Ectodermal cell (in vitro differentiated cells): ENCODE results near the gene PER1.

Experiments
- H3K27ac ChIP-seq: 2 replicates; pipeline ENCODE4 v1.7.0; 2013; ENCODE audit warnings: mild to moderate bottlenecking, low read depth, low read length; ENCODE audit not compliant: insufficient read depth, poor library complexity, severe bottlenecking
- H3K27me3 ChIP-seq: 2 replicates; pipeline ENCODE4 v1.7.0; 2013; ENCODE audit warnings: mild to moderate bottlenecking, low read length; ENCODE audit not compliant: insufficient read depth, control insufficient read depth, poor library complexity, severe bottlenecking
- H3K36me3 ChIP-seq: one replicate; pipeline ENCODE4 v1.7.0; 2013; ENCODE audit warnings: low read length; ENCODE audit not compliant: control insufficient read depth, insufficient read depth
- H3K4me1 ChIP-seq: one replicate; pipeline ENCODE4 v1.7.0; 2013; ENCODE audit warnings: low read length; ENCODE audit not compliant: control insufficient read depth, insufficient read depth
- H3K4me3 ChIP-seq: 2 replicates; pipeline ENCODE4 v1.7.0; 2013; ENCODE audit warnings: low read depth, low read length, control low read depth; ENCODE audit not compliant: insufficient read depth
- H3K9me3 ChIP-seq: 2 replicates; pipeline ENCODE4 v1.7.0; 2013; ENCODE audit warnings: mild to moderate bottlenecking, low read length, moderate library complexity; ENCODE audit not compliant: control insufficient read depth
- WGBS, 2 experiments: methylation state at CpG; one replicate each; pipeline ENCODE4 v1.1.7; 2013; ENCODE audit warnings: missing lambda C conversion rate in 2 of 2; 5-methylcytosine and 5-hydroxymethylcytosine counted together

The PER1 gene

DNA sequence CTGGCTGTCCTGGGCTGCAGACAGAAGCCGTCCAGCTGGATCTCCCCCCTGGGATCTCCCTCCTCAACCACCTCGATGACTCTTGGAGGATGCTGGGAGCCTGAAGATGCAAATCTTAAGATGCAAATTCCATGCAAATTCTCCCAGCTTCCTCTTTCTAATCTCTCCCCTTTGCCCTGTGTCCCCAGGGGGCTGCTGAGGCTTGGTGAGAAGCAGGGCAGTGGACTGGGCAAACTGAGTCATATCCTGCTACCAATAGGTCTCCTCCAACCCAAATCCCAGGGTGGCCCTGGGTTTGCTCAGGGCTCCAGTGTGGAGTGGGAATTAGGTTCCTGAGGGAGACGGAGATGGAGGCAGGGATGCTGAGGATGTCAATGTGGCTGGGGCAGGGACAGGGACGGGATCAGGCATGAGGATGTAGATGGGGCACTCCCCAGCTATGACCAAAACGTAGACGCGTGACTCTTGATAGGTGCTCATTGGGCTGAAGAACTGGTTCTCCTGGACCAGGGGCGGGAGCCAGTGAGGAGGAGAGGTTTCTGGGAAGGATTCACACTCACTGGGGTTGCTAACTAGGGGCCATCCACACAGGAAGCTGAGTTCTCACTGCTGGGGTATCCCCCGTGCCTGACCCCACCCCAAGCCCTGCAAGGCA, 61.0 kb downstream of the PER1 start:
- 71 to 73% methylated on average over 9 of the region's 9 CpGs for WGBS, 2 experiments
- H3K27ac ChIP-seq = no peak overlapping the region
- no peak overlapping the region for H3K4me3 ChIP-seq
- H3K9me3 ChIP-seq = no peaks in the 10 kb centered on the region
- peaks cover 6% of the 10 kb centered on the region for H3K27me3 ChIP-seq
- H3K4me1 ChIP-seq = no peaks in the 10 kb centered on the region
- H3K36me3 ChIP-seq = no peaks in the 10 kb centered on the region
